Activated CD4-positive, alpha-beta T cell treated with anti-CD3 and anti-CD28 coated beads for 48 hours (primary cell): ENCODE data around the gene SS18L1.

Experiments used
- DNase-seq: peaks from one replicate; pipeline ENCODE4 v3.0.0-alpha.2; 2020

SS18L1 gene

GRCh38 chr20:62158088-62158400 is 14.5 kb downstream of the SS18L1 start:
- DNase-seq, result no peak

GRCh38 chr20:62158541-62158940 is 15.0 kb downstream of the SS18L1 start:
- no peak for DNase-seq

GRCh38 chr20:62159052-62159451 is 15.5 kb downstream of the SS18L1 start:
- no peak for DNase-seq

GRCh38 chr20:62159839-62160238 is 16.3 kb downstream of the SS18L1 start:
- DNase-seq, result peak; percentile 84

GRCh38 chr20:62160253-62160652 is 16.7 kb downstream of the SS18L1 start:
- DNase-seq, result no peak

GRCh38 chr20:62160876-62161275 is 17.3 kb downstream of the SS18L1 start:
- no peak for DNase-seq

GRCh38 chr20:62161347-62161746 is 17.8 kb downstream of the SS18L1 start:
- DNase-seq, result no peak

GRCh38 chr20:62162765-62163484 is 19.4 kb downstream of the SS18L1 start:
- DNase-seq, result no peak

- no peak for DNase-seq
Measured at GRCh38 chr20:62163485-62163865, 19.9 kb downstream of the SS18L1 start.

- no peak for DNase-seq
Measured at GRCh38 chr20:62163986-62164762, 20.6 kb downstream of the SS18L1 start.

GRCh38 chr20:62164879-62165761 is 21.6 kb downstream of the SS18L1 start:
- no peak for DNase-seq

GRCh38 chr20:62165762-62166399 is 22.3 kb downstream of the SS18L1 start:
- no peak for DNase-seq

GRCh38 chr20:62167474-62167873 is 23.9 kb downstream of the SS18L1 start:
- no peak for DNase-seq

GRCh38 chr20:62168061-62168460 is 24.5 kb downstream of the SS18L1 start:
- DNase-seq, result no peak

- DNase-seq, result no peak
Measured at GRCh38 chr20:62168890-62169435, 25.4 kb downstream of the SS18L1 start.

GRCh38 chr20:62170536-62170935 is 27.0 kb downstream of the SS18L1 start:
- no peak for DNase-seq

GRCh38 chr20:62171245-62171644 is 27.7 kb downstream of the SS18L1 start:
- no peak for DNase-seq

- DNase-seq, result no peak
Measured at GRCh38 chr20:62172666-62173065, 29.1 kb downstream of the SS18L1 start.

GRCh38 chr20:62174021-62174804 is 30.6 kb downstream of the SS18L1 start:
- DNase-seq, result no peak

- DNase-seq, result no peak
Measured at GRCh38 chr20:62174870-62175624, 31.5 kb downstream of the SS18L1 start.

GRCh38 chr20:62175711-62176110 is 32.1 kb downstream of the SS18L1 start:
- DNase-seq, result no peak
